A549 (cell line): Measurements from ENCODE around the gene CXorf66. TPM values are rescaled to one million over a fixed set of nuclear protein-coding genes. Genes with fewer than 3 reads are reported as not detected.

Source experiments
- ATAC-seq, 2 experiments: fragments of 200-7000 bp in 1 of 2; fragments of >200 bp in 1 of 2; cut with Nextera tagmentation in 1 of 2; cut with Tn5 transposase in 1 of 2; 3 replicates each; pipeline versions ENCODE4 v1.8.0 to v1.9.1; 2018 to 2020; ENCODE audit warnings: mild to moderate bottlenecking in 1 of 2, moderate library complexity in 1 of 2
- CTCF ChIA-PET: fragments of 300-600 bp; sonication (Branson Sonifier 250); formaldehyde crosslinking; extraction: SDS; loops from one replicate; lab custom pipeline; 2021; ENCODE audit warnings: antibody characterized with exemption, inconsistent platforms; lab: Yijun Ruan, JAX
- POLR2A ChIA-PET: fragments of 350-600 bp; formaldehyde crosslinking; extraction: SDS; loops from one replicate; lab custom pipeline; 2021; ENCODE audit warnings: antibody characterized with exemption, inconsistent platforms; lab: Yijun Ruan, JAX
- DNase-seq, 2 experiments: peaks; one replicate each; pipeline versions ENCODE4 v3.0.0 to v3.0.0-alpha.2; 2011 to 2016; ENCODE audit warnings: low read depth in 1 of 2, low spot score in 1 of 2
- FAIRE-seq: peaks from 2 replicates; lab custom pipeline; 2011; peaks lifted over from hg19 to GRCh38; lab: Jason Lieb, UNC
- H3K27ac ChIP-seq, 2 experiments: fragments of >200 bp; sonication (Bioruptor Twin); formaldehyde crosslinking; 3 replicates each; pipeline ENCODE4 v1.5.1; 2016 to 2017
- H3K4me1 ChIP-seq: fragments of >200 bp; sonication (Bioruptor Twin); formaldehyde crosslinking; 3 replicates; pipeline ENCODE4 v1.6.1; 2016
- H3K4me2 ChIP-seq: fragments of >200 bp; sonication (Bioruptor Twin); formaldehyde crosslinking; 3 replicates; pipeline ENCODE4 v1.6.1; 2016
- H3K4me3 ChIP-seq: fragments of >200 bp; sonication (Bioruptor Twin); formaldehyde crosslinking; 3 replicates; pipeline ENCODE4 v1.5.1; 2016
- H3K9me3 ChIP-seq: fragments of >200 bp; sonication (Bioruptor Twin); formaldehyde crosslinking; 3 replicates; pipeline ENCODE4 v1.6.1; 2016
- ATOH8 ChIP-seq: fragments of 250-450 bp; sonication (Bioruptor Pico); IDR thresholded peaks from 2 replicates; pipeline ENCODE4 v1.5.0; 2020; ENCODE audit warnings: low read depth, mild to moderate bottlenecking, moderate library complexity
- BHLHE40 ChIP-seq: IDR thresholded peaks from 2 replicates; pipeline ENCODE4 v1.6.1; 2012; ENCODE audit warnings: low read depth, low read length, inconsistent platforms
- CEBPB ChIP-seq, 2 experiments: fragments of >200 bp in 1 of 2; sonication (Bioruptor Twin) in 1 of 2; formaldehyde crosslinking in 1 of 2; IDR thresholded peaks; 2 replicates each; pipeline ENCODE4 v1.6.1; 2012 to 2016
- CHD2 ChIP-seq: fragments of 150-350 bp; IDR thresholded peaks from 2 replicates; pipeline ENCODE4 v1.6.1; 2014; ENCODE audit warnings: low read length; ENCODE audit not compliant: partially characterized antibody
- CTCF ChIP-seq: fragments of >200 bp; sonication (Bioruptor Twin); formaldehyde crosslinking; IDR thresholded peaks from 3 replicates; pipeline ENCODE4 v1.5.1; 2016
- EHF ChIP-seq: fragments of 250-450 bp; sonication (Bioruptor Pico); IDR thresholded peaks from 2 replicates; pipeline ENCODE4 v1.5.0; 2020; ENCODE audit warnings: mild to moderate bottlenecking
- FOSL2 ChIP-seq, 2 experiments: fragments of 450-650 bp in 1 of 2; fragments of >200 bp in 1 of 2; sonication (Bioruptor Twin) in 1 of 2; formaldehyde crosslinking; IDR thresholded peaks; 2 replicates each; pipeline versions ENCODE4 v1.5.0 to v1.6.1; 2016 to 2020; ENCODE audit warnings: mild to moderate bottlenecking in 1 of 2, moderate library complexity in 1 of 2
- FOXS1 ChIP-seq: fragments of 250-450 bp; sonication (Bioruptor Pico); IDR thresholded peaks from 2 replicates; pipeline ENCODE4 v1.5.0; 2020; ENCODE audit warnings: mild to moderate bottlenecking, moderate library complexity
- GATA3 ChIP-seq: IDR thresholded peaks from 2 replicates; pipeline ENCODE4 v1.6.1; 2012; ENCODE audit warnings: borderline replicate concordance
- HDAC2 ChIP-seq: fragments of 200-600 bp; sonication (generic); IDR thresholded peaks from 2 replicates; pipeline ENCODE4 v1.6.1; 2016
- JUN ChIP-seq, 2 experiments: fragments of >200 bp; sonication (Bioruptor Twin); formaldehyde crosslinking; IDR thresholded peaks; 2 replicates in 1 of 2; 3 replicates in 1 of 2; pipeline ENCODE4 v1.6.1; 2016 to 2017
- KDM5A ChIP-seq: fragments of 200-600 bp; sonication (generic); IDR thresholded peaks from 2 replicates; pipeline ENCODE4 v1.6.1; 2016; ENCODE audit warnings: antibody characterized with exemption, mild to moderate bottlenecking
- MAZ ChIP-seq: fragments of 150-350 bp; IDR thresholded peaks from 2 replicates; pipeline ENCODE4 v1.6.1; 2014; ENCODE audit warnings: antibody characterized with exemption, low read depth, low read length, borderline replicate concordance
- MYC ChIP-seq: IDR thresholded peaks from 2 replicates; pipeline ENCODE4 v1.6.1; 2012; ENCODE audit warnings: mild to moderate bottlenecking, inconsistent platforms, low read length, improper control_type of control experiment, borderline replicate concordance
- NPAS2 ChIP-seq: fragments of 250-450 bp; sonication (Bioruptor Pico); IDR thresholded peaks from 2 replicates; pipeline ENCODE4 v1.8.0; 2022; ENCODE audit warnings: mild to moderate bottlenecking, moderate library complexity, borderline replicate concordance
- PHF8 ChIP-seq: fragments of 200-600 bp; sonication (generic); IDR thresholded peaks from 2 replicates; pipeline ENCODE4 v1.6.1; 2016; ENCODE audit warnings: low read depth, mild to moderate bottlenecking, antibody characterized with exemption, moderate library complexity, borderline replicate concordance
- POLR2A ChIP-seq: IDR thresholded peaks from 2 replicates; pipeline ENCODE4 v1.6.1; 2012; ENCODE audit warnings: mild to moderate bottlenecking, low read length
- POLR2AphosphoS2 ChIP-seq: conservative IDR thresholded peaks from 2 replicates; pipeline ENCODE4 v1.6.1; 2012; ENCODE audit warnings: low read length, improper control_type of control experiment, inconsistent platforms
- RAD21 ChIP-seq, 2 experiments: fragments of >200 bp in 1 of 2; sonication (Bioruptor Twin) in 1 of 2; formaldehyde crosslinking in 1 of 2; IDR thresholded peaks in 1 of 2; conservative IDR thresholded peaks in 1 of 2; 2 replicates in 1 of 2; 3 replicates in 1 of 2; pipeline ENCODE4 v1.6.1; 2012 to 2018; ENCODE audit warnings: inconsistent platforms in 1 of 2
- REST ChIP-seq: fragments of 200-600 bp; sonication (generic); IDR thresholded peaks from 2 replicates; pipeline ENCODE4 v1.6.1; 2016; ENCODE audit warnings: antibody characterized with exemption, mild to moderate bottlenecking, moderate library complexity
- RFX5 ChIP-seq: fragments of 450-650 bp; IDR thresholded peaks from 2 replicates; pipeline ENCODE4 v1.7.1; 2014; ENCODE audit warnings: antibody characterized with exemption, mild to moderate bottlenecking, moderate library complexity
- SMC3 ChIP-seq: fragments of >200 bp; sonication (Bioruptor Twin); formaldehyde crosslinking; IDR thresholded peaks from 3 replicates; pipeline ENCODE4 v1.6.1; 2018; ENCODE audit warnings: inconsistent platforms
- SREBF2 ChIP-seq: fragments of 450-650 bp; IDR thresholded peaks from 2 replicates; pipeline ENCODE4 v1.6.1; 2014; ENCODE audit warnings: mild to moderate bottlenecking, moderate library complexity
- ZFP36 ChIP-seq: fragments of 450-650 bp; IDR thresholded peaks from 2 replicates; pipeline ENCODE4 v1.6.1; 2014; ENCODE audit warnings: borderline replicate concordance; ENCODE audit not compliant: partially characterized antibody
- ZNF302 ChIP-seq: fragments of 250-450 bp; sonication (Bioruptor Pico); IDR thresholded peaks from 2 replicates; pipeline ENCODE4 v1.9.0; 2021; ENCODE audit warnings: inconsistent platforms, mild to moderate bottlenecking, moderate library complexity
- ZSCAN20 ChIP-seq: fragments of 250-450 bp; sonication (Bioruptor Pico); IDR thresholded peaks from 2 replicates; pipeline ENCODE4 v1.8.0; 2022; ENCODE audit warnings: mild to moderate bottlenecking, moderate library complexity
- WGBS: methylation state at CpG from one replicate; pipeline ENCODE4 v1.1.6; 2017; ENCODE audit errors: missing lambda C conversion rate; 5-methylcytosine and 5-hydroxymethylcytosine counted together
- polyA plus RNA-seq, 4 experiments: library from polyadenylated mRNA; depleted of rRNA in 3 of 4; stranded (reverse); fragments of >200 nt; fragmentation: RNase III in 1 of 4; extraction: RNeasy Plus Mini Kit Qiagen cat#74134 plus additional on column Dnase treatment in 1 of 4; gene quantifications; 2 replicates in 3 of 4; 3 replicates in 1 of 4; pipeline ENCODE4 v1.2.3, GENCODE V29; 2011 to 2017
- TF ChIP-seq, protein P1 (sequence below): fragments of >200 bp; sonication (Bioruptor Twin); formaldehyde crosslinking; IDR thresholded peaks from 2 replicates; pipeline ENCODE4 v1.6.1; 2016

The CXorf66 gene
- polyA plus RNA-seq, 2 of the 4 experiments (the other 2 are of a cell fraction) = not detected

GRCh38 chrX:139972113-139972512 is 6.8 kb upstream of the CXorf66 start:
- no peaks in the 10 kb centered on the region for H3K9me3 ChIP-seq
- no peak overlapping the region for H3K4me3 ChIP-seq
- DNase-seq (no peak), FAIRE-seq (no peak), ATAC-seq (no peak)
- CTCF ChIA-PET = interaction anchor here (1.4 kb wide), 1 partner anchor 10 kb away, joined by 3 read pairs; no protein-coding TSS in a partner anchor
- H3K4me1 ChIP-seq = no peaks in the 10 kb centered on the region
- H3K27ac ChIP-seq = no peak overlapping the region
- 45% methylated on average over 5 of the region's 5 CpGs for WGBS
- POLR2A ChIA-PET = no interaction called here
- no peak overlapping the region for H3K4me2 ChIP-seq
- TF ChIP-seq CEBPB (IDR thresholded peaks at IDR 0.05) (no peak), JUN (IDR thresholded peaks at IDR 0.05) (no peak), MAZ (no peak), SREBF2 (no peak)

DNA sequence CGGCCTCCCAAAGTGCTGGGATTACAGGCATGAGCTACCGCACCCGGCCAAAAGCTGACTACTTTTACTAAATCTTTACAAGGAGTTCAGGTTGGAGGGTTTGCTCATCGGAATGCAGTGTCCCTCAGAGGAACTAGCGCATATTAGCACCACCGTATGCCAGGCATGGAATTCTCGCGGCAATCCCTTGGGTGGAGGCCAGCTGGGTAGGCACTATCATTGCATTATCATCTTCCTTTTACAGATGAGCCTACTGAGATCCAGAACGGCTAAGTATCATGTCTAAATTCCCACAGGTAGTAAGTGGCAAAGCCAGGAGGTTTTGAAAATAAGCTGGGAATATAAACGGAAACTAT is 6.1 kb upstream of the CXorf66 start:
- no peak for DNase-seq
- ChIA-PET CTCF (interaction anchor here (0.8 to 1.4 kb wide), 2 partner anchors 9 to 1200 kb away, joined by 3 to 5 read pairs; no protein-coding TSS in a partner anchor), POLR2A (no interaction called here)
- H3K27ac ChIP-seq = 0 out of 6 replicates have a peak overlapping the region, but pooled peaks of 1 of the 2 experiments have one; percentile 33
- H3K4me1 ChIP-seq = no peaks in the 10 kb centered on the region
- ATAC-seq = peak; percentile 43; a peak in 3 of 6 replicates
- peak overlapping the region; percentile 31; the same call in 2 of the 3 replicates for H3K4me3 ChIP-seq
- TF ChIP-seq SMC3 (no peak), FOSL2 (IDR thresholded peaks at IDR 0.05) (no peak), FOSL2 (CRISPR knock-in tag; IDR thresholded peaks at IDR 0.05) (no peak), REST (no peak), HDAC2 (no peak), KDM5A (no peak), ZFP36 (no peak), GATA3 (no peak), BHLHE40 (no peak), POLR2AphosphoS2 (no peak), POLR2A (no peak), ZSCAN20 (CRISPR knock-in tag) (no peak), PHF8 (no peak), ZNF302 (no peak), MYC (no peak), FOXS1 (no peak)
- TF ChIP-seq, protein P1, sequence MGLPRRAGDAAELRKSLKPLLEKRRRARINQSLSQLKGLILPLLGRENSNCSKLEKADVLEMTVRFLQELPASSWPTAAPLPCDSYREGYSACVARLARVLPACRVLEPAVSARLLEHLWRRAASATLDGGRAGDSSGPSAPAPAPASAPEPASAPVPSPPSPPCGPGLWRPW = no peak
- 18% methylated on average over 7 of the region's 10 CpGs for WGBS
- FAIRE-seq = no peak
- H3K4me2 ChIP-seq = peak overlapping the region; percentile 68
- H3K9me3 ChIP-seq = no peaks in the 10 kb centered on the region

DNA sequence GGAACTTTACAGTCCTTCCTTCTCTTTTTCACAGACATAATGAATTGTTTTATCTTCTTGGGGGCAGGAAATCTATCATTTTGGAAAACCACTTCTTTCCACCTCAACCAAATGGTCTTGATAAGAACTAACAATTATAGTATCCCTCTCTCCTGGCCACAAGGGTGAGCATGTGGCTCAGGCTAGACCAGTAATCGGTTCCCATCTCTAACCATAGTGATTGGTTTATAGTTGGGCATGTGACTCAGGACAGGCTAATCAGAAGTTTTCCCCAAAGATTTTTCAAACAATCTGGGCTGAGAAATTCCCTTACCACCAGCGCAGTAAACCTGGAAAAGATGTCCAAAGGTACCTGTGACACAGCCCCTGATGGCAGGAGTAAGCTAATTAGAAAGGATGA is 4.0 kb upstream of the CXorf66 start:
- no peak overlapping the region for H3K4me2 ChIP-seq
- no peaks in the 10 kb centered on the region for H3K4me1 ChIP-seq
- POLR2A ChIA-PET = no interaction called here
- 30% methylated on average over 2 of the region's 2 CpGs for WGBS
- no peak overlapping the region for H3K27ac ChIP-seq
- H3K4me3 ChIP-seq = no peak overlapping the region
- peak in 1 of 2 experiments; percentile 5 for DNase-seq
- TF ChIP-seq CHD2 (no peak), RAD21 (conservative IDR thresholded peaks at IDR 0.05 in 1 of 2, IDR thresholded peaks at IDR 0.05 in 1 of 2) (no peak), RFX5 (no peak), NPAS2 (CRISPR knock-in tag) (no peak), CTCF (no peak), ZSCAN20 (CRISPR knock-in tag) (no peak), EHF (CRISPR knock-in tag) (no peak), ATOH8 (no peak)
- TF ChIP-seq, all 56 proteins: peak for 0
- CTCF ChIA-PET = interaction anchor here (0.6 kb wide), 1 partner anchor 695 kb away, joined by 3 read pairs; no protein-coding TSS in a partner anchor
- no peaks in the 10 kb centered on the region for H3K9me3 ChIP-seq
- no peak for FAIRE-seq
- peak in 1 of 2 experiments; percentile 51; a peak in 1 of 6 replicates for ATAC-seq
